ENCODE measurements around the gene CPT1C.
A peak's percentile ranks its signal among the peaks of the same experiment; 100 is the strongest.

The CPT1C gene

GRCh38 chr19:49651820-49652550 lies 38.9 kb upstream of the CPT1C start:
- no peaks in the 10 kb centered on the region for H3K4me1 ChIP-seq (ENCODE audit: insufficient read depth, poor library complexity, severe bottlenecking)
- H3K27ac ChIP-seq (ENCODE audit: poor library complexity, severe bottlenecking), result no peak overlapping the region
- DNase-seq (ENCODE audit: low spot score), result peak; percentile 54
- peaks cover 71% of the 10 kb centered on the region for H3K36me3 ChIP-seq (ENCODE audit: low read depth)
- no peaks in the 10 kb centered on the region for H3K9me3 ChIP-seq (ENCODE audit: severe bottlenecking)
- H3K27me3 ChIP-seq (ENCODE audit: insufficient read depth, poor library complexity, severe bottlenecking), result no peaks in the 10 kb centered on the region
- TF ChIP-seq CTCF (IDR thresholded peaks at IDR 0.05; ENCODE audit: poor library complexity, severe bottlenecking), result no peak
- ATAC-seq (ENCODE audit: low read depth), result no peak
- H3K4me3 ChIP-seq (ENCODE audit: severe bottlenecking), result no peak overlapping the region

GRCh38 chr19:49652551-49653465 lies 38.1 kb upstream of the CPT1C start:
- H3K4me3 ChIP-seq (ENCODE audit: severe bottlenecking), result no peak overlapping the region
- H3K9me3 ChIP-seq (ENCODE audit: severe bottlenecking), result no peaks in the 10 kb centered on the region
- H3K27ac ChIP-seq (ENCODE audit: poor library complexity, severe bottlenecking), result no peak overlapping the region
- peak; percentile 66 for DNase-seq (ENCODE audit: low spot score)
- ATAC-seq (ENCODE audit: low read depth), result no peak
- no peaks in the 10 kb centered on the region for H3K4me1 ChIP-seq (ENCODE audit: insufficient read depth, poor library complexity, severe bottlenecking)
- H3K36me3 ChIP-seq (ENCODE audit: low read depth), result peaks cover 68% of the 10 kb centered on the region
- H3K27me3 ChIP-seq (ENCODE audit: insufficient read depth, poor library complexity, severe bottlenecking), result no peaks in the 10 kb centered on the region
- TF ChIP-seq CTCF (IDR thresholded peaks at IDR 0.05; ENCODE audit: poor library complexity, severe bottlenecking), result no peak

- Histone ChIP-seq H3K4me1 (ENCODE audit: insufficient read depth, poor library complexity, severe bottlenecking) (no peaks in the 10 kb centered on the region), H3K27me3 (ENCODE audit: insufficient read depth, poor library complexity, severe bottlenecking) (no peaks in the 10 kb centered on the region), H3K27ac (ENCODE audit: poor library complexity, severe bottlenecking) (no peak overlapping the region), H3K4me3 (ENCODE audit: severe bottlenecking) (no peak overlapping the region), H3K9me3 (ENCODE audit: severe bottlenecking) (no peaks in the 10 kb centered on the region), H3K36me3 (ENCODE audit: low read depth) (peaks cover 68% of the 10 kb centered on the region)
- TF ChIP-seq CTCF (IDR thresholded peaks at IDR 0.05; ENCODE audit: poor library complexity, severe bottlenecking), result no peak
- no peak for ATAC-seq (ENCODE audit: low read depth)
- DNase-seq (ENCODE audit: low spot score), result peak; percentile 63
Measured at GRCh38 chr19:49653466-49653806, 37.5 kb upstream of the CPT1C start.

- DNase-seq (ENCODE audit: low spot score) (no peak), ATAC-seq (ENCODE audit: low read depth) (no peak)
- no peaks in the 10 kb centered on the region for H3K9me3 ChIP-seq (ENCODE audit: severe bottlenecking)
- no peaks in the 10 kb centered on the region for H3K27me3 ChIP-seq (ENCODE audit: insufficient read depth, poor library complexity, severe bottlenecking)
- H3K27ac ChIP-seq (ENCODE audit: poor library complexity, severe bottlenecking), result no peak overlapping the region
- peaks cover 71% of the 10 kb centered on the region for H3K36me3 ChIP-seq (ENCODE audit: low read depth)
- no peaks in the 10 kb centered on the region for H3K4me1 ChIP-seq (ENCODE audit: insufficient read depth, poor library complexity, severe bottlenecking)
- no peak for TF ChIP-seq CTCF (IDR thresholded peaks at IDR 0.05; ENCODE audit: poor library complexity, severe bottlenecking)
- H3K4me3 ChIP-seq (ENCODE audit: severe bottlenecking), result no peak overlapping the region
Measured at GRCh38 chr19:49654581-49654980, 36.3 kb upstream of the CPT1C start.
